Ecto neural progenitor cell (in vitro differentiated cells): ENCODE measurements around the gene WNT3A.

Source experiments
- DNase-seq: peaks from one replicate; pipeline ENCODE4 v3.0.0-alpha.2; 2018; ENCODE audit warnings: low spot score

The WNT3A gene

GRCh38 chr1:228070173-228070572 lies 63.4 kb downstream of the WNT3A start:
- DNase-seq, result no peak

- no peak for DNase-seq
These were observed 64.1 kb downstream of the WNT3A start for GRCh38 chr1:228070851-228071250.

- no peak for DNase-seq
These were observed 65.2 kb downstream of the WNT3A start for GRCh38 chr1:228071839-228072657.

GRCh38 chr1:228072658-228073043 lies 65.9 kb downstream of the WNT3A start:
- DNase-seq, result no peak

- peak; percentile 58 for DNase-seq
These were observed 66.5 kb downstream of the WNT3A start for GRCh38 chr1:228073061-228073856.

GRCh38 chr1:228073857-228074545 lies 67.2 kb downstream of the WNT3A start:
- DNase-seq, result peak; percentile 62

- peak; percentile 43 for DNase-seq
These were observed 68.3 kb downstream of the WNT3A start for GRCh38 chr1:228074954-228075730.

- DNase-seq, result no peak
These were observed 69.0 kb downstream of the WNT3A start for GRCh38 chr1:228075801-228076271.

- DNase-seq, result no peak
These were observed 70.1 kb downstream of the WNT3A start for GRCh38 chr1:228076796-228077430.

- no peak for DNase-seq
These were observed 71.0 kb downstream of the WNT3A start for GRCh38 chr1:228077565-228078330.

- DNase-seq, result no peak
These were observed 72.2 kb downstream of the WNT3A start for GRCh38 chr1:228079013-228079412.

- DNase-seq, result peak; percentile 43
These were observed 72.9 kb downstream of the WNT3A start for GRCh38 chr1:228079601-228080263.

GRCh38 chr1:228081144-228081543 lies 74.3 kb downstream of the WNT3A start:
- peak; percentile 48 for DNase-seq

- DNase-seq, result peak; percentile 71
These were observed 74.9 kb downstream of the WNT3A start for GRCh38 chr1:228081578-228082213.

- peak; percentile 96 for DNase-seq
These were observed 75.6 kb downstream of the WNT3A start, which contains the start of gene ARF1 for GRCh38 chr1:228082214-228082917. ARF1 (plus strand) TSS chr1:228082708; CDS start chr1:228097115, 14,407 bp downstream.

GRCh38 chr1:228082918-228083870 lies 76.4 kb downstream of the WNT3A start:
- DNase-seq, result no peak

- no peak for DNase-seq
These were observed 77.1 kb downstream of the WNT3A start for GRCh38 chr1:228083871-228084278.
